Inflammatory macrophage treated with lipopolysaccharide for 1 hour (primary cell): Measurements from ENCODE around the gene ZBTB46.
A peak's percentile ranks its signal among the peaks of the same experiment; 100 is the strongest.

Source experiments
- DNase-seq, 2 donors: peaks; one replicate each; pipeline ENCODE4 v3.0.0-alpha.2; 2020 to 2022

Gene ZBTB46

GRCh38 chr20:63837479-63837878 is 6.4 kb upstream of the ZBTB46 start:
- peak; percentile 56 to 73 for DNase-seq

GRCh38 chr20:63836458-63837344 is 5.6 kb upstream of the ZBTB46 start:
- DNase-seq: no peak

- peak; percentile 75 to 89 for DNase-seq
These were observed 4.2 kb upstream of the ZBTB46 start for GRCh38 chr20:63835021-63835858.

- DNase-seq: no peak
These were observed 3.4 kb upstream of the ZBTB46 start for GRCh38 chr20:63834491-63834880.

- no peak for DNase-seq
These were observed 2.9 kb upstream of the ZBTB46 start for GRCh38 chr20:63833776-63834490.

GRCh38 chr20:63831993-63832686 is 1.1 kb upstream of the ZBTB46 start:
- peak in 1 of 2 donors; percentile 37 for DNase-seq

- DNase-seq: no peak
These were observed 555 bp upstream of the ZBTB46 start for GRCh38 chr20:63831646-63831992.

GRCh38 chr20:63829945-63830835 is 874 bp downstream of the ZBTB46 start:
- DNase-seq: peak; percentile 44 to 51

GRCh38 chr20:63829603-63829944 is 1.5 kb downstream of the ZBTB46 start:
- DNase-seq: peak in 1 of 2 donors; percentile 28

GRCh38 chr20:63828951-63829350 is 2.1 kb downstream of the ZBTB46 start:
- DNase-seq: no peak

- no peak for DNase-seq
These were observed 2.5 kb downstream of the ZBTB46 start for GRCh38 chr20:63828545-63828944.

- no peak for DNase-seq
These were observed 2.9 kb downstream of the ZBTB46 start for GRCh38 chr20:63828124-63828523.

- no peak for DNase-seq
These were observed 4.3 kb downstream of the ZBTB46 start for GRCh38 chr20:63826753-63827152.

- DNase-seq: no peak
These were observed 5.5 kb downstream of the ZBTB46 start for GRCh38 chr20:63825331-63826118.

GRCh38 chr20:63823691-63824311 is 7.3 kb downstream of the ZBTB46 start:
- DNase-seq: no peak

GRCh38 chr20:63822276-63822696 is 8.8 kb downstream of the ZBTB46 start:
- DNase-seq: peak; percentile 86 to 91

- peak; percentile 35 to 50 for DNase-seq
These were observed 9.3 kb downstream of the ZBTB46 start for GRCh38 chr20:63821811-63822210.

GRCh38 chr20:63819224-63819921 is 11.7 kb downstream of the ZBTB46 start:
- DNase-seq: no peak

GRCh38 chr20:63815615-63816253 is 15.3 kb downstream of the ZBTB46 start:
- DNase-seq: peak in 1 of 2 donors; percentile 12
